ENCODE measurements around the gene SEZ6L2.

The SEZ6L2 gene

GRCh38 chr16:29862383-29862883, 36.9 kb downstream of the SEZ6L2 start:
- no peaks in the 10 kb centered on the region for H3K4me1 ChIP-seq (ENCODE audit: low read length)
- H3K4me2 ChIP-seq (ENCODE audit: low read depth, low read length), result peak overlapping the region; percentile 84
- TF ChIP-seq EZH2 (optimal IDR thresholded peaks at IDR 0.05; ENCODE audit: low read depth, low read length) (no peak), EZH2phosphoT487 (IDR thresholded peaks at IDR 0.05; ENCODE audit: low read length) (no peak), CTCF (IDR thresholded peaks at IDR 0.05; ENCODE audit: low read length) (no peak)
- peak; percentile 11 for DNase-seq
- H2AFZ ChIP-seq (ENCODE audit: low read length), result peak overlapping the region; percentile 75
- no peaks in the 10 kb centered on the region for H3K9me3 ChIP-seq (replicated peaks; ENCODE audit: insufficient read depth, low read length)
- peaks cover 16% of the 10 kb centered on the region for H3K79me2 ChIP-seq (ENCODE audit: low read length)
- peaks cover 8% of the 10 kb centered on the region; the same call in 1 of the 2 replicates for H3K27me3 ChIP-seq (replicated peaks; ENCODE audit: insufficient read depth, low read length)
- H3K9me2 ChIP-seq (replicated peaks; ENCODE audit: insufficient read depth, low read length), result no peaks in the 10 kb centered on the region
- H3K36me3 ChIP-seq (replicated peaks; ENCODE audit: insufficient read depth, low read length), result no peaks in the 10 kb centered on the region
- peak overlapping the region; percentile 84 for H3K4me3 ChIP-seq (ENCODE audit: low read length)
- H3F3A ChIP-seq (ENCODE audit: insufficient read depth, low read length), result no peaks in the 10 kb centered on the region
- peak overlapping the region; percentile 86 for H3K9ac ChIP-seq (ENCODE audit: low read length)
- no peaks in the 10 kb centered on the region for H4K20me1 ChIP-seq (ENCODE audit: insufficient read depth, low read length)
- peak overlapping the region; percentile 83; the same call in 1 of the 2 replicates for H3K27ac ChIP-seq (ENCODE audit: low read length)

GRCh38 chr16:29860218-29860617, 39.1 kb downstream of the SEZ6L2 start:
- H3K9me3 ChIP-seq (replicated peaks; ENCODE audit: insufficient read depth, low read length), result no peaks in the 10 kb centered on the region
- TF ChIP-seq EZH2phosphoT487 (IDR thresholded peaks at IDR 0.05; ENCODE audit: low read length), result no peak
- no peak for TF ChIP-seq CTCF (IDR thresholded peaks at IDR 0.05; ENCODE audit: low read length)
- no peak for TF ChIP-seq EZH2 (optimal IDR thresholded peaks at IDR 0.05; ENCODE audit: low read depth, low read length)
- H3K4me2 ChIP-seq (ENCODE audit: low read depth, low read length), result no peak overlapping the region
- H3K4me3 ChIP-seq (ENCODE audit: low read length), result no peak overlapping the region
- H3F3A ChIP-seq (ENCODE audit: insufficient read depth, low read length), result no peaks in the 10 kb centered on the region
- H3K9ac ChIP-seq (ENCODE audit: low read length), result no peak overlapping the region
- H3K79me2 ChIP-seq (ENCODE audit: low read length), result peaks cover 16% of the 10 kb centered on the region
- H3K27ac ChIP-seq (ENCODE audit: low read length), result no peak overlapping the region
- H3K9me2 ChIP-seq (replicated peaks; ENCODE audit: insufficient read depth, low read length), result no peaks in the 10 kb centered on the region
- H2AFZ ChIP-seq (ENCODE audit: low read length), result no peak overlapping the region
- no peaks in the 10 kb centered on the region for H3K36me3 ChIP-seq (replicated peaks; ENCODE audit: insufficient read depth, low read length)
- H4K20me1 ChIP-seq (ENCODE audit: insufficient read depth, low read length), result no peaks in the 10 kb centered on the region
- no peaks in the 10 kb centered on the region for H3K4me1 ChIP-seq (ENCODE audit: low read length)
- no peaks in the 10 kb centered on the region for H3K27me3 ChIP-seq (replicated peaks; ENCODE audit: insufficient read depth, low read length)
- DNase-seq, result no peak

GRCh38 chr16:29858974-29859373, 40.4 kb downstream of the SEZ6L2 start:
- TF ChIP-seq CTCF (IDR thresholded peaks at IDR 0.05; ENCODE audit: low read length), result no peak
- no peak for TF ChIP-seq EZH2phosphoT487 (IDR thresholded peaks at IDR 0.05; ENCODE audit: low read length)
- no peak for TF ChIP-seq EZH2 (optimal IDR thresholded peaks at IDR 0.05; ENCODE audit: low read depth, low read length)
- Histone ChIP-seq H4K20me1 (ENCODE audit: insufficient read depth, low read length) (no peaks in the 10 kb centered on the region), H3K9me3 (replicated peaks; ENCODE audit: insufficient read depth, low read length) (no peaks in the 10 kb centered on the region), H3K9me2 (replicated peaks; ENCODE audit: insufficient read depth, low read length) (no peaks in the 10 kb centered on the region), H3K27ac (ENCODE audit: low read length) (no peak overlapping the region), H3K4me1 (ENCODE audit: low read length) (no peaks in the 10 kb centered on the region), H3K4me3 (ENCODE audit: low read length) (no peak overlapping the region), H3K27me3 (replicated peaks; ENCODE audit: insufficient read depth, low read length) (no peaks in the 10 kb centered on the region), H3K36me3 (replicated peaks; ENCODE audit: insufficient read depth, low read length) (no peaks in the 10 kb centered on the region), H3F3A (ENCODE audit: insufficient read depth, low read length) (no peaks in the 10 kb centered on the region), H2AFZ (ENCODE audit: low read length) (no peak overlapping the region), H3K4me2 (ENCODE audit: low read depth, low read length) (no peak overlapping the region), H3K9ac (ENCODE audit: low read length) (no peak overlapping the region), H3K79me2 (ENCODE audit: low read length) (peaks cover 16% of the 10 kb centered on the region)
- no peak for DNase-seq
